CD14-positive monocyte (primary cell): ENCODE results near the gene CDK6. TPM values are rescaled to one million over a fixed set of nuclear protein-coding genes. Genes with fewer than 3 reads are reported as not detected.

Experiments used
- DNase-seq, 3 donors: peaks; one replicate each; pipeline ENCODE4 v3.0.0-alpha.2; 2011 to 2022
- H2AFZ ChIP-seq: 2 replicates; pipeline ENCODE4 v1.6.0; 2012; ENCODE audit warnings: mild to moderate bottlenecking, low read depth, low read length, inconsistent platforms; ENCODE audit not compliant: insufficient read depth, poor library complexity, severe bottlenecking
- H3K27ac ChIP-seq, 2 donors: 1 replicate in 1 of 2; 2 replicates in 1 of 2; pipeline ENCODE4 v1.5.1; 2012 to 2013; ENCODE audit warnings: low read length in 2 of 2, control low read depth in 1 of 2, inconsistent platforms in 1 of 2, low read depth in 1 of 2, mild to moderate bottlenecking in 1 of 2
- H3K27me3 ChIP-seq, 2 donors: one replicate each; pipeline versions ENCODE4 v1.6.0 to v1.6.1; 2011 to 2013; ENCODE audit warnings: low read length in 2 of 2; ENCODE audit not compliant: control insufficient read depth in 2 of 2, insufficient read depth in 2 of 2
- H3K36me3 ChIP-seq, 2 donors: replicated peaks in 1 of 2; 1 replicate in 1 of 2; 2 replicates in 1 of 2; pipeline versions ENCODE4 v1.5.1 to v1.6.1; 2012 to 2013; ENCODE audit warnings: low read length in 2 of 2, control low read depth in 1 of 2, inconsistent platforms in 1 of 2, mild to moderate bottlenecking in 1 of 2; ENCODE audit not compliant: insufficient read depth in 2 of 2, control insufficient read depth in 1 of 2
- H3K4me1 ChIP-seq, 2 donors: 1 replicate in 1 of 2; 2 replicates in 1 of 2; pipeline versions ENCODE4 v1.5.1 to v1.6.1; 2012 to 2013; ENCODE audit warnings: low read length in 2 of 2, control low read depth in 1 of 2, inconsistent platforms in 1 of 2, mild to moderate bottlenecking in 1 of 2, moderate library complexity in 1 of 2; ENCODE audit not compliant: insufficient read depth in 2 of 2, control insufficient read depth in 1 of 2
- H3K4me2 ChIP-seq: replicated peaks from 2 replicates; pipeline ENCODE3; 2012; ENCODE audit warnings: low read length, moderate library complexity, mild to moderate bottlenecking; ENCODE audit not compliant: poor library complexity, severe bottlenecking; ENCODE audit errors: extremely low read depth
- H3K4me3 ChIP-seq, 3 experiments: fragments of 200-600 bp in 1 of 3; sonication (generic) in 1 of 3; replicated peaks in 1 of 3; 1 replicate in 2 of 3; 2 replicates in 1 of 3; pipeline ENCODE4 v1.5.1; 2011 to 2013; ENCODE audit warnings: low read length in 3 of 3, mild to moderate bottlenecking in 3 of 3, control low read depth in 2 of 3, low read depth in 2 of 3, inconsistent platforms in 1 of 3, moderate library complexity in 1 of 3
- H3K79me2 ChIP-seq: 2 replicates; pipeline ENCODE4 v1.6.0; 2012; ENCODE audit warnings: mild to moderate bottlenecking, control low read depth, inconsistent platforms, low read length, moderate library complexity; ENCODE audit not compliant: insufficient read depth
- H3K9ac ChIP-seq: 2 replicates; pipeline ENCODE4 v1.6.0; 2017; ENCODE audit warnings: low read length, mild to moderate bottlenecking; ENCODE audit not compliant: insufficient read depth, poor library complexity, severe bottlenecking
- H3K9me3 ChIP-seq, 2 donors: replicated peaks in 1 of 2; 1 replicate in 1 of 2; 2 replicates in 1 of 2; pipeline versions ENCODE4 v1.5.1 to v1.6.1; 2012 to 2013; ENCODE audit warnings: low read length in 2 of 2, control low read depth in 1 of 2; ENCODE audit not compliant: control insufficient read depth in 1 of 2, insufficient read depth in 1 of 2
- H4K20me1 ChIP-seq: 2 replicates; pipeline ENCODE4 v1.6.0; 2012; ENCODE audit warnings: mild to moderate bottlenecking, low read length, control low read depth, moderate library complexity; ENCODE audit not compliant: insufficient read depth
- H3K27ac Mint-ChIP-seq, 7 donors: one replicate each; pipeline ENCODE4 v1.8.0; 2020; ENCODE audit warnings: mild to moderate bottlenecking in 7 of 7, mixed read lengths in 7 of 7, moderate library complexity in 6 of 7, inconsistent platforms in 2 of 7
- H3K27me3 Mint-ChIP-seq, 3 donors: one replicate each; pipeline ENCODE4 v1.8.0; 2021 to 2022; ENCODE audit warnings: low read depth in 3 of 3, mild to moderate bottlenecking in 3 of 3, mixed read lengths in 3 of 3, moderate library complexity in 3 of 3, inconsistent platforms in 1 of 3
- H3K36me3 Mint-ChIP-seq, 2 donors: one replicate each; pipeline ENCODE4 v1.8.0; 2020; ENCODE audit warnings: mixed read lengths in 2 of 2, inconsistent platforms in 1 of 2, mild to moderate bottlenecking in 1 of 2
- H3K4me1 Mint-ChIP-seq: one replicate; pipeline ENCODE4 v1.8.0; 2020; ENCODE audit warnings: mild to moderate bottlenecking, mixed read lengths
- H3K4me3 Mint-ChIP-seq, 2 donors: one replicate each; pipeline ENCODE4 v1.8.0; 2020; ENCODE audit warnings: mild to moderate bottlenecking in 2 of 2, mixed read lengths in 2 of 2, moderate library complexity in 1 of 2
- H3K9me3 Mint-ChIP-seq, 7 donors: one replicate each; pipeline ENCODE4 v1.8.0; 2020 to 2022; ENCODE audit warnings: mixed read lengths in 7 of 7, mild to moderate bottlenecking in 6 of 7, moderate library complexity in 6 of 7, inconsistent platforms in 2 of 7
- WGBS: methylation state at CpG from one replicate; pipeline ENCODE4 v1.1.5; 2013; ENCODE audit warnings: missing lambda C conversion rate; ENCODE audit not compliant: insufficient coverage; 5-methylcytosine and 5-hydroxymethylcytosine counted together
- intact Hi-C, 2 donors: fragments of 100-400 bp; cut with micrococcal nuclease; formaldehyde crosslinking; loops; one replicate each; pipeline versions ENCODE4 v1.15.0 to v1.15.1; 2023
- polyA plus RNA-seq, 3 donors: library from polyadenylated mRNA; depleted of rRNA in 1 of 3; unstranded in 2 of 3; stranded (reverse) in 1 of 3; fragments of 300-500 nt in 2 of 3; fragments of >200 nt in 1 of 3; fragmentation: Illumina TruSeq in 2 of 3; gene quantifications; 1 replicate in 2 of 3; 2 replicates in 1 of 3; pipeline ENCODE4 v1.2.3, GENCODE V29; 2012 to 2021
- TF ChIP-seq, protein P1 (sequence below): fragments of 200-600 bp; IDR thresholded peaks from one replicate; pipeline ENCODE4 v1.8.0; 2022; ENCODE audit warnings: antibody characterized with exemption, mild to moderate bottlenecking

Gene CDK6
- polyA plus RNA-seq, 3 donors: 3.4 to 4.3 (median 3.8) TPM

- peaks cover 28% of the 10 kb centered on the region for H3K4me1 Mint-ChIP-seq
- Histone ChIP-seq H3K27me3 (no peaks in the 10 kb centered on the region), H4K20me1 (no peaks in the 10 kb centered on the region), H2AFZ (no peak overlapping the region), H3K79me2 (peaks cover 11% of the 10 kb centered on the region), H3K27ac (no peak overlapping the region), H3K9ac (no peak overlapping the region), H3K4me2 (no peak overlapping the region), H3K36me3 (no peaks in the 10 kb centered on the region), H3K4me1 (peaks cover 0 to 1% of the 10 kb centered on the region in 2 donors), H3K9me3 (no peaks in the 10 kb centered on the region), H3K4me3 (no peak overlapping the region)
- peak overlapping the region in 2 of 7 donors; percentile 0 to 38 for H3K27ac Mint-ChIP-seq
- no peak for DNase-seq
- H3K4me3 Mint-ChIP-seq: no peak overlapping the region
- intact Hi-C loops: no loop called here
- H3K27me3 Mint-ChIP-seq: no peaks in the 10 kb centered on the region
- no peaks in the 10 kb centered on the region for H3K9me3 Mint-ChIP-seq
- TF ChIP-seq, protein P1, sequence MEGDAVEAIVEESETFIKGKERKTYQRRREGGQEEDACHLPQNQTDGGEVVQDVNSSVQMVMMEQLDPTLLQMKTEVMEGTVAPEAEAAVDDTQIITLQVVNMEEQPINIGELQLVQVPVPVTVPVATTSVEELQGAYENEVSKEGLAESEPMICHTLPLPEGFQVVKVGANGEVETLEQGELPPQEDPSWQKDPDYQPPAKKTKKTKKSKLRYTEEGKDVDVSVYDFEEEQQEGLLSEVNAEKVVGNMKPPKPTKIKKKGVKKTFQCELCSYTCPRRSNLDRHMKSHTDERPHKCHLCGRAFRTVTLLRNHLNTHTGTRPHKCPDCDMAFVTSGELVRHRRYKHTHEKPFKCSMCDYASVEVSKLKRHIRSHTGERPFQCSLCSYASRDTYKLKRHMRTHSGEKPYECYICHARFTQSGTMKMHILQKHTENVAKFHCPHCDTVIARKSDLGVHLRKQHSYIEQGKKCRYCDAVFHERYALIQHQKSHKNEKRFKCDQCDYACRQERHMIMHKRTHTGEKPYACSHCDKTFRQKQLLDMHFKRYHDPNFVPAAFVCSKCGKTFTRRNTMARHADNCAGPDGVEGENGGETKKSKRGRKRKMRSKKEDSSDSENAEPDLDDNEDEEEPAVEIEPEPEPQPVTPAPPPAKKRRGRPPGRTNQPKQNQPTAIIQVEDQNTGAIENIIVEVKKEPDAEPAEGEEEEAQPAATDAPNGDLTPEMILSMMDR: no peak
- peaks cover 0 to 5% of the 10 kb centered on the region in 2 donors for H3K36me3 Mint-ChIP-seq
Observed at GRCh38 chr7:92767437-92767836, 68.9 kb downstream of the CDK6 start.

- Histone ChIP-seq H3K79me2 (peaks cover 11% of the 10 kb centered on the region), H3K4me1 (peaks cover 2 to 7% of the 10 kb centered on the region in 2 donors), H3K9ac (no peak overlapping the region), H3K9me3 (no peaks in the 10 kb centered on the region), H3K27me3 (no peaks in the 10 kb centered on the region), H3K36me3 (no peaks in the 10 kb centered on the region), H3K4me3 (no peak overlapping the region), H3K27ac (no peak overlapping the region), H3K4me2 (no peak overlapping the region), H2AFZ (no peak overlapping the region), H4K20me1 (no peaks in the 10 kb centered on the region)
- DNase-seq: no peak
- intact Hi-C loops: no loop called here
- H3K27me3 Mint-ChIP-seq: peaks cover 0 to 2% (median 0%) of the 10 kb centered on the region in 3 donors
- WGBS: no CpG with 5 or more reads among the region's 3 CpGs
- H3K36me3 Mint-ChIP-seq: peaks cover 0 to 5% of the 10 kb centered on the region in 2 donors
- no peaks in the 10 kb centered on the region for H3K9me3 Mint-ChIP-seq
- peak overlapping the region in 1 of 7 donors; percentile 28 for H3K27ac Mint-ChIP-seq
- TF ChIP-seq, protein P1: no peak
- peaks cover 36% of the 10 kb centered on the region for H3K4me1 Mint-ChIP-seq
- H3K4me3 Mint-ChIP-seq: no peak overlapping the region
Observed at GRCh38 chr7:92766461-92767003, 69.8 kb downstream of the CDK6 start.
